ENCODE results near the gene NHERF2.

The NHERF2 gene

DNA sequence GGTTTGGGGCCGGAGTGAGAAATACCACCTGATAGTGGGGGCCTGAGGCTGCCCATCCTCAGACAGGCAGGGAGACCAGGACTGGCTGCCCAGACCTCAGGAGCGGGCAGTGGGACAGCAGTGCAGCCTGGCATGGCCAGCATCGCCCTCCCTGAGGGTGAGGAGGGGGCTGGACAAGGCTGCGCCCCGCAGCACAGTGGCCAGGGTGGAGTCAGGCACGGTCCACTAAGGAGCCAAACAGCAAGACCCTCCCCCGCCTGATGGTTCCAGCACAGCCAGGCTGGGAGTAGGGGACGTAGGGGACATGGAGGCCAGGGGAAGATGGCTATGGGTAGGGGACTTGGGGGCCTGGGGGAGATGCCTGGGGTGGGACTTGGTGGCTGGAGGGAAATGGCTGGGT, 20.4 kb upstream of the NHERF2 start:
- H3K9me2 ChIP-seq (replicated peaks; ENCODE audit: low read depth, low read length), result no peaks in the 10 kb centered on the region
- H4K20me1 ChIP-seq (ENCODE audit: insufficient read depth, low read length, poor library complexity, severe bottlenecking), result peaks cover 21% of the 10 kb centered on the region
- H3K27me3 ChIP-seq (ENCODE audit: insufficient read depth, low read length, poor library complexity, severe bottlenecking), result no peaks in the 10 kb centered on the region
- no peak overlapping the region for H3K4me3 ChIP-seq (ENCODE audit: low read length, poor library complexity, severe bottlenecking)
- TF ChIP-seq EZH2phosphoT487 (IDR thresholded peaks at IDR 0.05; ENCODE audit: borderline replicate concordance), result no peak
- TF ChIP-seq, protein P1, sequence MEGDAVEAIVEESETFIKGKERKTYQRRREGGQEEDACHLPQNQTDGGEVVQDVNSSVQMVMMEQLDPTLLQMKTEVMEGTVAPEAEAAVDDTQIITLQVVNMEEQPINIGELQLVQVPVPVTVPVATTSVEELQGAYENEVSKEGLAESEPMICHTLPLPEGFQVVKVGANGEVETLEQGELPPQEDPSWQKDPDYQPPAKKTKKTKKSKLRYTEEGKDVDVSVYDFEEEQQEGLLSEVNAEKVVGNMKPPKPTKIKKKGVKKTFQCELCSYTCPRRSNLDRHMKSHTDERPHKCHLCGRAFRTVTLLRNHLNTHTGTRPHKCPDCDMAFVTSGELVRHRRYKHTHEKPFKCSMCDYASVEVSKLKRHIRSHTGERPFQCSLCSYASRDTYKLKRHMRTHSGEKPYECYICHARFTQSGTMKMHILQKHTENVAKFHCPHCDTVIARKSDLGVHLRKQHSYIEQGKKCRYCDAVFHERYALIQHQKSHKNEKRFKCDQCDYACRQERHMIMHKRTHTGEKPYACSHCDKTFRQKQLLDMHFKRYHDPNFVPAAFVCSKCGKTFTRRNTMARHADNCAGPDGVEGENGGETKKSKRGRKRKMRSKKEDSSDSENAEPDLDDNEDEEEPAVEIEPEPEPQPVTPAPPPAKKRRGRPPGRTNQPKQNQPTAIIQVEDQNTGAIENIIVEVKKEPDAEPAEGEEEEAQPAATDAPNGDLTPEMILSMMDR (conservative IDR thresholded peaks at IDR 0.05; ENCODE audit: low read length), result no peak
- H2AFZ ChIP-seq (ENCODE audit: low read length), result no peak overlapping the region
- H3K9me3 ChIP-seq (ENCODE audit: insufficient read depth, low read depth, low read length), result no peaks in the 10 kb centered on the region
- H3K4me1 ChIP-seq (ENCODE audit: insufficient read depth, low read length, poor library complexity, severe bottlenecking), result peaks cover 10% of the 10 kb centered on the region
- H3K36me3 ChIP-seq (ENCODE audit: insufficient read depth, low read length), result peaks cover 19% of the 10 kb centered on the region; the same call in 1 of the 2 replicates
- H3K79me2 ChIP-seq (ENCODE audit: insufficient read depth, low read length), result peaks cover 55% of the 10 kb centered on the region
- H3F3A ChIP-seq (ENCODE audit: low read depth), result no peaks in the 10 kb centered on the region
- H3K9ac ChIP-seq (ENCODE audit: low read depth, low read length, poor library complexity, severe bottlenecking), result peak overlapping the region; percentile 17
- H3K4me2 ChIP-seq (ENCODE audit: low read depth, low read length, poor library complexity, severe bottlenecking), result peak overlapping the region; percentile 95

DNA sequence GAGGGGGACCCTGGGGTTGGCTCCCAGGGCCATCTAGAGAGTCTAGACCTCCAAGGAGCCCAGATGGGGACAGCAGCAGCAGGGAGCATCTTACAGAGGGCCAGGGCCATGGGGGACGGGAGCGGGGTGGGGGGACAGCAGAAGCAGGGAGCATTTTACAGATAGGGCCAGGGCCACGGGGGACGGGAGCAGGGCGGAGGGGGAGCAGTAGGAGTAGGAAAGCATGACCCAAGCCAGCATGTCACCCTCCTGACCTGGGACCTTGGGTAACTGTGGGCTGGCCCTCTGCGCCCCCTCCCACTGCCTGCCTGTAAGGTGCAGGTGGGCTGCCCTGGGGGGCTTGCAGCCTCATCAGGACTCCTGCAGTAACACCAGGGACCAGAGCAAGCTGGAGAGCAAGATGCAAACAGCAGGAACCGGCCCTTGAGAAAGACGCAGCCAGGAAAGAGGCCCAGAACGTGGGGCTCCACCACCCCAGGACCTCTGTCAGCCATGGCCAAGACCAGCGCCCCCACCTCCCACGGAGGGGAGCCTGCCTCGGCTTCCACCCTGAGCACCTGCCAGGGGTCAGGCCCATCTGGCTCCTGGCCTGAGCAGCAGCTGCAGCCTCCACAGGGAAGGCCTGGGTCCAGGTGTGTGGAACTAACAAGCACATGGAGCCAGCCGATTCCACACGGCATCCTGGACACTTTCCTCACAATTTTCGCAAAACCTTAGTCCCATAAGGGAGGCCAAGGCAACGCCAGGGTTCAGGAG, 19.4 kb upstream of the NHERF2 start:
- H4K20me1 ChIP-seq (ENCODE audit: insufficient read depth, low read length, poor library complexity, severe bottlenecking), result peaks cover 21% of the 10 kb centered on the region
- H2AFZ ChIP-seq (ENCODE audit: low read length), result no peak overlapping the region
- H3K4me1 ChIP-seq (ENCODE audit: insufficient read depth, low read length, poor library complexity, severe bottlenecking), result peaks cover 10% of the 10 kb centered on the region
- no peaks in the 10 kb centered on the region for H3K9me2 ChIP-seq (replicated peaks; ENCODE audit: low read depth, low read length)
- TF ChIP-seq, protein P1 (conservative IDR thresholded peaks at IDR 0.05; ENCODE audit: low read length), result no peak
- TF ChIP-seq EZH2phosphoT487 (IDR thresholded peaks at IDR 0.05; ENCODE audit: borderline replicate concordance), result no peak
- peak overlapping the region; percentile 82 for H3K9ac ChIP-seq (ENCODE audit: low read depth, low read length, poor library complexity, severe bottlenecking)
- H3K36me3 ChIP-seq (ENCODE audit: insufficient read depth, low read length), result peaks cover 12% of the 10 kb centered on the region; the same call in 1 of the 2 replicates
- H3K79me2 ChIP-seq (ENCODE audit: insufficient read depth, low read length), result peaks cover 55% of the 10 kb centered on the region
- H3F3A ChIP-seq (ENCODE audit: low read depth), result no peaks in the 10 kb centered on the region
- peak overlapping the region; percentile 95 for H3K4me2 ChIP-seq (ENCODE audit: low read depth, low read length, poor library complexity, severe bottlenecking)
- no peaks in the 10 kb centered on the region for H3K27me3 ChIP-seq (ENCODE audit: insufficient read depth, low read length, poor library complexity, severe bottlenecking)
- no peaks in the 10 kb centered on the region for H3K9me3 ChIP-seq (ENCODE audit: insufficient read depth, low read depth, low read length)
- H3K4me3 ChIP-seq (ENCODE audit: low read length, poor library complexity, severe bottlenecking), result peak overlapping the region; percentile 80

DNA sequence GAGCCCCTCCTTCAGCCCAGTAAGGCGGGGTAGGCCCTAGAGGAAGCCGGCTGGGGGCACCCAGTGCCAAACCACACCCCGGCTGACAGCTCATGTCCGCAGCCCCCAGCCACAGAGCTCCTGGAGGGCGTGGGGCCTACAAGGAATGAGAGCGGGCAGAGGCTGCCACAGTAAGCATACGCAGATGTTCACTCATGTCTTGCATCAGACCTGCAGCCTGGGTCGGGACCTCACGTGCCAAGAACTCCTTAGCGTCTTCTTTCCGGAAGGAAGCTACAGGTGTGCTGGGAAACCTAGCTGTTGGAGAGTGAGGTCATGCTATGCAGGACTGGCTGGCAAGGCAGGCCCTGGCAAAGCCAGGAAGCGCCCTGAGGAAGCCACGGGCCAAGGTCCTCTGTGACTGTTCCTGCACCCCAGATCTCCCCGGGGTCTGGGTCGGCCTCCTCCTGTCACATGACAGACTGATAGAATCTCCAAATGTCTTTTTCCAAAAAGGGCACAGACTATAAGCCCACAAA, 18.6 kb upstream of the NHERF2 start:
- Histone ChIP-seq H3K27me3 (ENCODE audit: insufficient read depth, low read length, poor library complexity, severe bottlenecking) (no peaks in the 10 kb centered on the region), H3K9me2 (replicated peaks; ENCODE audit: low read depth, low read length) (no peaks in the 10 kb centered on the region), H3K79me2 (ENCODE audit: insufficient read depth, low read length) (peaks cover 55% of the 10 kb centered on the region), H3K36me3 (ENCODE audit: insufficient read depth, low read length) (peaks cover 4% of the 10 kb centered on the region; the same call in 1 of the 2 replicates), H3F3A (ENCODE audit: low read depth) (no peaks in the 10 kb centered on the region), H3K4me1 (ENCODE audit: insufficient read depth, low read length, poor library complexity, severe bottlenecking) (peaks cover 10% of the 10 kb centered on the region), H3K4me3 (ENCODE audit: low read length, poor library complexity, severe bottlenecking) (peak overlapping the region; percentile 80), H3K9me3 (ENCODE audit: insufficient read depth, low read depth, low read length) (no peaks in the 10 kb centered on the region), H4K20me1 (ENCODE audit: insufficient read depth, low read length, poor library complexity, severe bottlenecking) (peaks cover 21% of the 10 kb centered on the region), H3K9ac (ENCODE audit: low read depth, low read length, poor library complexity, severe bottlenecking) (peak overlapping the region; percentile 82), H2AFZ (ENCODE audit: low read length) (no peak overlapping the region), H3K4me2 (ENCODE audit: low read depth, low read length, poor library complexity, severe bottlenecking) (peak overlapping the region; percentile 95)
- TF ChIP-seq, protein P1 (conservative IDR thresholded peaks at IDR 0.05; ENCODE audit: low read length), result no peak
- TF ChIP-seq EZH2phosphoT487 (IDR thresholded peaks at IDR 0.05; ENCODE audit: borderline replicate concordance), result no peak

All from Loucy (cell line).